Umbilical cord (tissue), 2 donors: ENCODE data around the gene KCNK16. TPM values are rescaled to one million over a fixed set of nuclear protein-coding genes. Genes with fewer than 3 reads are reported as not detected.
A peak's percentile ranks its signal among the peaks of the same experiment; 100 is the strongest.

Experiments
- DNase-seq: peaks from one replicate; pipeline ENCODE4 v3.0.0-alpha.2; 2015; ENCODE audit warnings: low spot score
- total RNA-seq: library from RNA; depleted of rRNA; stranded (reverse); fragments of >200 nt; gene quantifications from one replicate; pipeline ENCODE4 v1.2.3, GENCODE V29; 2014; ENCODE audit warnings: low replicate concordance; ENCODE audit not compliant: insufficient read depth

Gene KCNK16
- not detected for total RNA-seq

DNA sequence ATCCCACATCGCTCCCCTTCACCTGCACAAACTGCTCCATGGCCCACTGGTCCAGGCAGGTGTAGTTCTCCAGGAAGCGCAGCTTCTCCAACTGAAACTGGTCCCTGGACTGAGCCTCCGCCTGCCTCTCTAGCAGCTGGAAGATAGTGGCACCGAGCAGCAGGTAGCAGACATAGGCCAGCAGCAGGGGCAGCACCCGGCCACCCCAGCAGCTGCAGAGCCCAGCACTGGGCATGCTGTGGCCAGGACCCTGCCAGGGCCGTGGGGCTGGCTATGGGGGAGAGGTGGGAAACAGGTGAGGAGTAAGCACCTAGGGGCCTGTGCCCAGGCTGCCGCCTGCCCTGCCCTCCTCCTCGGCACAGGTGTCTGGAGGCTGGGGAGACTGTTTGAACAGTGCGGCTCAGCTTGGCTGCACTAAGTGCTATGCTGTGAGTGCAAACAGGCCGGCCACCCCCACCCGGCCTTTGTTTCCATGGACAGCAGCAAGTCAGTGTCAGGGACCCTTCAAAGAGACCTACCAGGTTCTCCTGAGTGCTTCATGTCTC is at the start of gene KCNK16:
KCNK16 (minus strand) TSS at position 397 of the 545 bp plus-strand sequence; CDS start at position 235, 162 bp downstream.
- no peak for DNase-seq

DNA sequence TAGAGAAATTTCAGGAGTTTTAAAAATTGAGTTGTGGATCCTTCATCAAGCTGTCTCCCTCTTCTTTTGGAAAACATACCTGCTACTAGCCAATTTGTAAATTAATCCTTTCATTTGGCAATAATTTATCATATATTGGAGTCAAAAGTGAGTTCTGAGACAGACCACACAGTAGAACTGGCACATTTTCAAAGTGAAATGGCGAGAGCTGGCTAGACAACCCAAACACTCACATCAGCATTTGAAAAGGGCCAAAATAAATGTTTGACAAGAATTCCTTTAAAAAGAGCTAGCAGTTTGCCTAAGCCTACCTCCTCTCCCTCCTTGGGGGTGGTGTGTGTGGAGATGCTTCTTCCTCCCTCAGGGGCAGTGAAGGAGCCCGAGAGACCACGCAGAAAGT is 47.9 kb upstream of the KCNK16 start:
- DNase-seq, result no peak

DNA sequence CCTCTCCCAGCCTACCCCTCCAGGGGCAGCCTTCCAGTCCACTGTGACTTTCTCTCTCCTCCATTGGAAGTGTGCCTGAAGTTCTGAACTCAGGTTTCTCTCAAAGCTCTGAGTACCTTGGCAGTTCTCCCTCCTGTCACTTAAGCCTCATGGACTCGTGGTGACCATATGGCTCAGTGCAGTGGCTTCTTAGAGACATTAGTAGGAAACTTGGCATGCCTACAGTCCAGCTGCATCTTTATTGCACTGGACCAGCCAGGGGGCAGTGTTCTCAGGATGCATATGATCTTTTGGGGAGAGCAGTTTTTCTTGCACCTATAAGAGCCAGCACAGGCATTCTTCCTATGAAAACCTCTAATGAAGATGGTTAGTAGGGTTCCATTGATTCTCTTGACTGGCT is 47.5 kb upstream of the KCNK16 start:
- DNase-seq, result no peak

DNA sequence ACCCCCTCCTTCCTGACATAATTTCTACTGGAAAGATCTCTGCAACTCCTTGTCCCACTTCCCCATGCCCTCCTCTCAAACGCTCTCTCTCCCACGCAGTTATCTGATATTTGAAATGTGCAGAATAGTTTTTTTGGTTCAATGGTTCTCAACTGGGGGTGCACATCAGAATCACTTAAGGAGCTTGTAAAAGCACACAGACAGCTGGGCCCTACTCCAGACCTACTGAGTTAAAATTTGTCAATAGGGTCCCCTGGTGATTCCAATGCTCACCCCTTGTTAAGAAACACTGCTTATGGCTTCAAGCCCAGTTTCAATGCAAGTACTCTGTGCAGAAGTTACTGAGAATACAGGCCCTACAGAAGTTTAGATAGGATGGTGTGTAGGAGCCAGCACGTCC is 45.2 kb upstream of the KCNK16 start:
- DNase-seq, result no peak

DNA sequence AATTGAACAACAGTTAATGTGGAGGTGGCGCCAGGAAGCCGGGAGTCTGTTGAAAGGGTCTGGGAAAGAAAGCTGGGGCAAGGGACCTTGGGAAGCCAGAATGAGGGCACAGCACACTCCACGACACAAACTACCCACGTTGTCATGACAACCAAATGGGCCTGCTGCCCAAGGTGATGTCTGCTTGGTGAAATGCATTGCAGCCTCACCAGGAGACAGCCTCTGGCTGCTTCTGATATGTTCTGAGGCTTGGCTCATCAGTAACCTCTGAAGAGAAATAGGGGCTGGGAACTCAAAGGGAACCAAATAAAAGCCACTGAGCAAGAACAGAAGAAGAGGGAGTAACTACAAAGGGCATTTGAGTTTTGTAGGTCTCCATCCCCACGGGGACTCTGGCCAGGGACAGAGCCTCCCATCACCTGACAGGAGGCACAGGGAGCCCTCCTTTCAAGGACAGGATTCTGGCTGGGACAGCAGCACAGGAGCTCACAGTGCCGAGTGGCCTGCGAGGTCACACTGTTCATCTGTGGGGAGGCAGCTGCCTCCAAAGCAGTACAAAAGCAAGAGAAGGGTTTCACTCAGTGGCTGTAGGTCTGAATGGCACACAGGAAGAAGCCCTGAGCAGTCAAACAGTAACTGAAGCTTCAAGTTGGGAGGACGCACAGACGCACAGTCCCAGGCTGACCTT is 44.6 kb upstream of the KCNK16 start:
- DNase-seq, result no peak

DNA sequence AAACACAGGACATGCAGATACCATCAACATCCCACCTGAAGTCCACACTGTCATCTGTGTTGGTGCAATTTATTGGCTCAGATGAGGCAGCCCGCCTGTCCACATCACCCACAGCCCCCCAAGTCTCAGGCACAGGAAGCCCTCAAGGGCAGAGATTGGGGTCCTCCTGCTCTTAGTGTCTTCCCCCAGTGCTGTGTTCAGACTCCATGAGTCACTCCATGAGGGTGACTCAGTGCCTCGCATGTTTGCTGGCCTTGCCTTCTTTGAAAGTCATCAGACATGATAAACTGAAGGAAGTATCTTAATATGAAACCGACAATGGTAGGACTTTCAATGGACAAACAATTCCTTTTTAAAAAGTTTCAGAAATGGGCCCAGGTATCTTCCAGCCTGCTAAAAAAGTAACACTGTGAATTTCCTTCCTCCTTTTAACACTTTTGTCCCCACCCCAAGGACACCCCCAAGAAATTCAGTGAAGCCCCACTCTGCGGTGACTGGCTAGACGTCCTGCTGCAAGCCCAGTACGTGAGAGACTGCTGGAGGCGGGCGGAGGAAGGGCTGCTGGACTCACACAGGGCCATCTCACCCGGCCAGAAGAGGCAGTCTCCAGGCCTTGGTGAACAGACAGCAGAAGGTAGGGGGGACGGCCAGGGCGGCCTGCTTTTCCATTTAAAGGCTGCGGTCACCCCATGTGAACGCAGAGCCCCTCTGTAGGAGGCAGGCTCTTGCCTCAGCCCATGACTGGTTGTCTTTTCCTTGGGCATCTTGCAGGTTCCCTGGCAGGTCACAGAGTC is 43.0 kb upstream of the KCNK16 start:
- no peak for DNase-seq

DNA sequence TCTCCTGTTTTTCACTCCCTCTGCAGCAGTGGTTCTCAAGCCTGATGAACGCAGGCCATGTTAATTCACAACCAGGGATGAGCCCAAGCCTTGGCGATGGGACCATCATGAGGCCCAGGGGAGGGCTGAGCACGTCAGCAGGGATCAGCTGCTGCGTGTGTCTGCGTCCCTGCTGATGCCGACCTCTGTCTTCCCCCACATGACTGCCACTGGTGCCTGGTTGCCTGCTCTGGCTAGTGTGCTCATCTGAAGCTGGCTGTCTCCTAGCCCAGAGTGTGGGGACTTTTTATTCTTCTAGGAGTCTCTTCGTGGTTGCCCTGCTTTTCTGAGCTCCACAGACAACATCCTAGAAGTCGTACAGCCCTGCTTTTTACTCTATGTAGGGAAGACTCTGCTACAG is 40.8 kb upstream of the KCNK16 start:
- DNase-seq, result no peak

DNA sequence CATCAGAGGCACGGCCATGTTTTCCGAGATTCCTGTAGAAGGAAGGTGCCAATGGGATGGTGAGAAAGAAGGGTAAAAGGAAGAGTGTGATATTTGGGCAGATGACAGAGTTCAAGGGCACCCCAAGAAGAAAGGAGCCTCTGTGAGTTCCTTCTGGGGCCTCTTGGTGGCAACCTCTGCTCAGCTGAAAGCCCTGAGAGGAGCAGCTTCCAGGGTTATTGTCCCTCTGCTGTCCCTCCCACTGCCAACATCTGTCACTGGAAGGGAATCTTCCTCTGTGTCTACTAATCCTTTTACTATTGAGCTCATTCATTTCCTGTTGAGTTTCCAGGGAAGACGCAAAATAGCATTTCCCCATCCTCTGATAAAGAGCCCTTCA is 40.0 kb upstream of the KCNK16 start:
- no peak for DNase-seq

DNA sequence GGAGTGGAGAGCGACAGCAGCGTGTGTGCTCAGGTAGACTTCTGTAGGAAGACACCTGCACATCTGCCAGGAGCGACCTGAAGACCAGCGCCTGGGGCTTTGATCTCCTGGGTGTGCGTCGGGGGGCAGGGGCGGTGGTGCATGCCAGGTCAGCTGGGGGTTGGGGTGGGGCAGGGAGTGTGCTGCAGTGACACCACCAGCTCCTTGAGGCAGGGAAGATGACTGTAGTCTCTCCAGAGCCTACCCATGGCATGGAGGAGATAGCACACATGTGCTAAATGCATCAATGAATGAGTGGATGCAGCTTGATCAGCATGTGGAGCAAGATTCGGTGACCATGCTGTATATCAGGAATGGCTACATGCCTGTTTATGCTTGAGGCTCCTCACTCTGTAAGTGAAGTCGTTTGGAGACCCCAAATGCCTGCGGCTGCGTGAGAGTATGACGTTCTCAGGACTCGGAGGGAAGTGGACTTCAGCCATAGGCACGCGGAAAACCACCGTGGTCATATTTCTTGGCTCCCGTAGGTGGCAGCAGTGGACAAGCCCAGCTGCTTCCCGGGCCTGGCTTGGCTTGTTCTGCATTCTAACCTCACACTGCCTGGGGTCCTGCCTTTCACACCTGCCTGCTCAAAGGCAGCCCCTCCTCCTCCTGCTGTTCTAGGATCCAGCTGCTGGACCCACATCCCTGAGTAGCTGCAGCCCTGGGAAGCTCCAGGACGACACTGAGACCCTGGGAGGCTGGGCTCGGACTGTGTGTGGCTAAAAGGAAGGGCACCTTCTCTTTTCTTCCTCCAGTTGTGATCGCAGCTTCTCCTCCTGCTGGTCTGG is 39.4 kb upstream of the KCNK16 start:
- DNase-seq, result peak; percentile 65

DNA sequence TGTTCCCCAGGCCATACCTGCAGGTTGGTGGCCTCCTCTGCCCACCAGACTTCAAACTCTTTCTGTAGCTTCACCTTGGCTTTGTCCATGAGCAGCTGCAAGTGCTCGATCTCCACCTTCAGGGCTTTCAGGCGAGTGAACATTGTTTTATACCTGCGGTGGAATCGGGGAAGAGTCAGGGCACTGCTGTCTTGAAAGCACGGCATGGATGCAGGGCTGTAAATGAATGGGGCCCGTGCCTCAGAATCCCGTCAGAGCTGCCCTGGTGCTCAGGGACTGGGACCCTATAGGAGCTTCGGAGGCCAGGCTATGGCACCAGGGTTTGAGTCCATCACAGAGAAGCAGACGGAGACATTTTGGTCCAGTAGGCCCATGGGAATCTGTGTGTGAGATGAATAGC is 37.9 kb upstream of the KCNK16 start:
- DNase-seq, result no peak

DNA sequence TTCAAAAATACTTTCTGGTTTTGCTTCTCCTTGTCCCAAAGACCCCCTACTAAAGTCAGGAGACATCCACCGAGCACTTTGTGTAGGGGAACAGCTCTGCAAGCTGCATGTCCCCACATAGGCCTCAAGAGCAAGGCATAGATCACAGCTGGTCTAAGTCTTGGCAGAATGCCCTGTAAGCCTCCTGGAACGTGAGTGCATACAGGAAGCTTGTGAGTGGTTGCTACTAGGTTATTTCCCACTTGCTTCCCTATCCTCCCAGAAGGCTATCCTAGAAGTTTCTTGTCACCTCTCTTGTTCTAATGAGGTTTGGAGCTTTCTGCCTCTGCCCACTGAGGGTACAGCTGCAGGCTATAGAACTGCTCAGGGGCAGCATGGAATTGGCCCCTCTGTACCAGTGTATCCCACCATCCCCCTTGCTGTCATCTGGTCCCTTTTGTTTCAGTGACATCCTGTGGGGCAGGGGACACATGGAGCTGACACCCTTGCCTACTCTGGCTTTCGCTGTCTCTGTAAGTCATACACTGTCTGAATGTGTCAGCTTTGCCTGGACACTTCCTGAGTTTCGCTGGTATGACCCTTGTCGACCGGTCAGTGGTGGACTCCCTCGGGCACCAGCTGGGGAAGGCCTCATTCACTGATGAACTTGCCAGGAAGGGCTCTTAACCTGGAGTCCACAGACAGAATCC is 35.6 kb upstream of the KCNK16 start:
- peak; percentile 91 for DNase-seq

DNA sequence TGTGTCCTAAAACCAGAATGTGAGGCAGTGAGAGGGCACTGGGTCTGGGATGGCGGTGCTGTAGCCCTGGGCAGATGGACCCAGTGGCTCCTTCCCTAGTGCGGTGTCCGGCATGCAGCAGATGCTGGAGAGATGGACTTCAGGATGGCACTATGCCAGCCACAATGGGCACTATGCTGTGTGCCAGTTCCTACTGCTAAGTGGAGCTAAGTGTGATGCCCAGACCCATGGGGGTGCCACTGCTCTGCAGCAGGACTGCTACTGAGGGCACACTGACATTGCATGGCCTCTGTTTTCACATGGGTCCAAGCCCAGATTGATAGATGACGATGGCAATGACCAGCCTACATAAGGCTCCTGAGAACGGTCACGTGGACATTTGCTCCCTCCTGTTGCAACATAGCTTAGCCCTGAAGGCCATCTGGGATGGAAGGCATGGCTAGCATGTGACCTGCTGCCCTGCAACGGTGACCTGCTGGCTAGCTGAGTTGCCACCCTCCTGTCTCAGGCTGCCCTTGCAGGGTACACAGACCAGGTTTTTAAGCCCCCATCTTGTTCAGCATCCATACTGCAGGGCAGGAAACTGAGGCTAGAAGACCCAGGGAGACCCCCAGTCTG is 31.3 kb upstream of the KCNK16 start:
- no peak for DNase-seq

DNA sequence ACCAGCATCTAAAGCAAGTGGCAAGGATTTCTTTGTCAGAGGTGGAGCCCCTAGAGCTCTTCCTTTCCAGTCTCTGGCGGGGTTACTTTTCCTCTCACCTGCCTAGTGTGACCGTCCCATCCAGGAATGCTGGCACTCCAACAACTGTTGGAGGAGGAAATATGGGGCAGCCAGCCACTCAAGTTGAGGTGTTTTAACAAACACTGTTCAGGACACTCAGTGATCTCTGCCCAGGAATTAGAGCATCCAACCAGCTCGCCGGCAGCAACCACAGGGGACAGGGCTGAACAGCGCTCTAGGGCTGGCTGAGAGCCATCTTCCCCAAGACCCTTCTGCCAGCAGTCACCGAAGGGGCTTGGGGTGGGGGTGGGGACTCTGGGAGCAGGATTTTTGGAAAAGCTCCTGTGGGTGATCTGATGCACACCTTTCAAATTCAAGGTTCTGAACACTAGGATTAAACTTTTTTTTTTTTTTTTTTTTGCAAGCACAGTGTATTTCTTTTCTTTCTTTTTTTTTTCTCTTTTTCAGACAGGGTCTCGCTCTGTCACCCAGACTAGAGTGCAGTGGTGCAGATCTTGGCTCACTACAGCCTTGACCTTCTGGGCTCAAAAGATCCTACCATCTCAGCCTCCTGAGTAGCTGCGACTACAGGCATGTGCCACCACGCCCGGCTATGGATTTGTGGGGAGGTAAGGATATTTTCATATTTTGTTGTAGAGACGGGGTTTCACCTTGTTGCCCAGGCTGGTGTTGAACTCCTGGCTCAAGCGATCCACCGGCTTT is 28.4 kb upstream of the KCNK16 start:
- no peak for DNase-seq

DNA sequence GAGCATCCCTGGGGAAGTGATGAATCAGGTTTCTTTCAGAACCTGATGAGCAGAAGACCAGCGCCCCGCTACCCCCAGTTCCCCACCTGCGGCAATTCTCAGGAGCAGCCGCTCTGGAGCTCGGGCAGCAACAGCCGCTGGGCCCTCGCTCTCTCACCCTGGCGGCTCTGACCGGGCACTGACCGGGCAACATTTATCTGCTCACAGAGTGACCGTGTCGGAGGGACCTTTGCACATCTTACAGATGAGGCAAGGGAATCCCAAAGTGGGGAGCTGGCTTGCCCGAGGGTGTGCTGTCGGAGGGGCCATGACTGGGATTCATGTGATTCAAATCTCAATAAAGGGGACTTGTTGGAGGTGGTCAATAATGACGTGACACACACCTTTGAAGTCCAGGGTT is 26.2 kb upstream of the KCNK16 start:
- DNase-seq, result no peak

DNA sequence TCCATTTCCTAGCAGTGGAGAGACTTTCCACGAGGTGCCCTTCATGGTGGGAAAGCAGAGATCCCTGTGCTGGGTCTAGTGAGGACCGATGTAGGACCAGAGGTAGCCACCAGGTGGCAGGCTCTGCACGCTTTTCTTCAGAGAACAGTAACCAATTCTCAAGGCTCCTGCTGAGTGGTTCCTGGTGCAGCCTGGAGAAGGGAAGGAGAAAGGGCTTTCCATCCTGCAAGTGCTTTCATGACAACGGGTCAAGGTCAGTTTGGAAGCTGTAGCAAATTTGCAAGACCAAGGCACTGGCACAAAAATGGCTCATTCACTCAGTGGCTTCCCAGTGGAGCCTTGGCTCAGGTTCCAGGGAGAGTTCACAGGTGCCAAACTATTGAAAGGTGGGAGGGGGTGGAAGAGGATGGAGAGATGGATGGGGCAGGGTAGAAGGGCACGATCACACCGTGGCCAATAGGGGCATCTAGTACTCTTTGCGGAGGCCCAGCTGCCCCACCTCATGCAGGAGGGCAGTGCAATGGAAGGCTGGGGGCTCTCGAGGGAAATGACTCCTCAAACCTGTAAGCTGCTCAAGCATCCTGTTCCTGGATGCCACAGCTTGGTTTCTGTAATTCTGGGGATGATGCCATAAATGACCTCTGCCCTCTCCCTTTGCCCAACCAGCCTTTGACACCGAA is 25.5 kb upstream of the KCNK16 start:
- DNase-seq, result peak; percentile 65

DNA sequence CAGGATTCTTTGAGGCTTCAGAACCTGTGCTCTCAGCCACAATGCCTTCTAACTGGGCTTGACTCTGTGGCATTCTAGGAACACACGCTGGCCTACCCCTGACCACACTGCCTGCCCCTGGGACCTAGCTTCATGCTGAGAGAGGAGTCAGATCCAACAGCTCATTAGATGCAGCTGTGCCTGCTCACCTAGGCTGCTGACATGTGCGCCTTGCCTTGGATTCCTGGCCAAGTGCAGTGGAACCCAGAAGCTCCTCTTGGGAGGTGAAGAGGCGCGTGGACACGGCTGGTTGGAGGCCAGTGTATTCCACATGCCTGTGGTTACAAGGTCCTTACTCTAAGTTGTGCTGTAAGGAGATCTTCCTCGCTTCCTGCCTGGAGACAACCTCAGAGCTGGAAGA is 24.7 kb upstream of the KCNK16 start:
- no peak for DNase-seq

DNA sequence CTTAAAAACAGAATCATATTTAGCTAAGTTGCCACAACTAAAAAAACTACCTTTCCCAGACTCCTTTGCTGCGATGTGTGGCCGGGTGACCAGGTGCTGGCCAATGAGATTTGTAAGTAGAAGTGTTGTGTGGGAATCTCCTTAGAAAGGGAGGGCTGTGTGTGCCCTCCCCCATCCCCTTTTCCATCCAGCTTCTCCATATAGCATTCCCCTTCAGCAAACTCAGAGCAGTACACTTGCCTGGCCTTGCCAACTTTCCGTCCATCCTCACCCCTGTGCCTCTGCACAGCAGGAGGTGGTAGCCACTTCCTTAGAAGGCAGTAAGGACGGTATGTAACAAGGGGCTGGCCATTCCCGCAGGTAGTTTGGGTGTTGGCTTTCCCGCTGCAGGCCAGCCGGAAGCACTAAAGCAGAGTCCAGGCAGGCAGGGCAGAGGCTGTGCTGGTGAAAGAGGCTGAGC is 22.3 kb upstream of the KCNK16 start:
- DNase-seq, result no peak

DNA sequence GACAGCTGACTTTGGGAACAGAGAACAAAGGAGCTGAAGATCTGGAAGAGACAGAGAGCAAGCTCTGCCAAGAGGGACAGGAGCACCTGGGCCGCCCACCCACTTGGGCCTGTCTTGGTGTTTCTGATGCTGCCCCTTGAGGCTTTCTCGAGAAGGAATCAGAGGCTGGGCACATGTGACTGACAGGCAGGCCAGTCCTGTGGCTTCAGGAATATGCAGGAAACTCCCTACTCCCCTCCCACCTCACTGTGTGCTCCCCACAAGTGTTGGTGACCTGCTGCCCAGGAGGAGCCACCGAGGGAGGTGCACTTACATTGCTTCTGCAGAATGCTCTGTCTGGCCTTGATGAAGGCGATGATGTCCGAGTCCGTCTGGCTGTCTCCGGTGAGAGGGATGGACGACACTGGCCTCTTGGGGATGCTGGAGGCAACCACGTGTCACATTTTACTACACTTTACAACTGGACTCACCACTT is 20.9 kb upstream of the KCNK16 start:
- no peak for DNase-seq

DNA sequence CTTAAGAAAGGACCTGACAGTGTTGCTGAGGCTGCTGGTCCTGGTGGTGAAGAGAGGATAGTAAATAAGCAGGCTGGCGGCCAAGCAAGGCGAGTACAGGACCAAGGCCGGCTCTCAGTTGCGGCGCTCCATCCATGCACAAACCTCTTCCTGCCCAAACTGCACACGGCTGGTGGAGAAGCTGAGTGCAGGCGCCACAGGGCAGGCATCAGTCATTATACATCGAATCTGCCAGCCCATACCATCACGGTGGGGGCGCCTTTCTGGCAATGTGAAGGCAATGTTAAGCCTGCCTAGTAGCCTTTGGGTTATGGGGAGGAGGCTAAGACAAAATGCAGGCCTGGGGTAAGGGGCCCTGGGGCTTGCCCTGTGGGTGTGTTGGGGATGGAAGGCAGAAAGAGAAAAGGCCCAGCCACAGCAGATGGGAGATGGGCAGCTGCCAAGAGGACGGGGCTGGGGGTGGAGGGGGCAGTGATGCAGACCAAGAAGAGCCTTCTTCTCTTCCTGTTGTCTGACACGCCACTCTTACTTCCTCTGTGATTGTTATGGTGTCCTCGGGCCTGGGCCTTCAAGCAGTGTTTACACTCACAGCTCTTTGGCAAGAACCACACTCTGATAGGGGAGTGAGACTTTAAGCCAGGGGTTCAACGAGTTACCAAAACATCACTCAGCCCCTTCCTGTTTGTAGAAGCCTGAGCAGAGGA is 20.3 kb upstream of the KCNK16 start:
- DNase-seq, result peak; percentile 27
